ENCODE measurements around the gene SEC23IP. TPM values are rescaled to one million over a fixed set of nuclear protein-coding genes. Genes with fewer than 3 reads are reported as not detected.

Gene SEC23IP
- total and polyA plus RNA-seq, 2 donors (not counting 1 experiment from before 2014, with no cell fraction given): 10.5 to 69.7 TPM

DNA sequence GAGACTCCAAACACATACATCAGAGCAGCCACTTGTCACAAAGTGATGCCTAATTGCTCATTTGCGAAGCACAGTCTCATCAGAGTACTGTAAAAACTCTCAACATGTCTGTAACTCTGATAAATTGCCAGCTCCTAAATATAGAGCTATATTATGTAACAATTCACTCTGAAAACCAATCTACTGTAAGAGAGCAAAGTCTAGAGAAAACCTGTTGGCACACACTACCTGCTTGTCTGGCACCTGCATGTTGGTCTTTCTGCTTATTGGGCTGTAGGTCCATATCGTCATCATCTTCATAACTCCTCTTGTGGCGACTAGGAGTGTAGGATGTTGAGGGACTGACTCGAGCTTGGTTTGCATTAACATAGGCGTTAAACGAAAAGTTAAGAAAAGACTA, 39.7 kb upstream of the SEC23IP start:
- ATAC-seq (ENCODE audit: low read depth) (no peak), DNase-seq (no peak)
- TF ChIP-seq, protein P1, sequence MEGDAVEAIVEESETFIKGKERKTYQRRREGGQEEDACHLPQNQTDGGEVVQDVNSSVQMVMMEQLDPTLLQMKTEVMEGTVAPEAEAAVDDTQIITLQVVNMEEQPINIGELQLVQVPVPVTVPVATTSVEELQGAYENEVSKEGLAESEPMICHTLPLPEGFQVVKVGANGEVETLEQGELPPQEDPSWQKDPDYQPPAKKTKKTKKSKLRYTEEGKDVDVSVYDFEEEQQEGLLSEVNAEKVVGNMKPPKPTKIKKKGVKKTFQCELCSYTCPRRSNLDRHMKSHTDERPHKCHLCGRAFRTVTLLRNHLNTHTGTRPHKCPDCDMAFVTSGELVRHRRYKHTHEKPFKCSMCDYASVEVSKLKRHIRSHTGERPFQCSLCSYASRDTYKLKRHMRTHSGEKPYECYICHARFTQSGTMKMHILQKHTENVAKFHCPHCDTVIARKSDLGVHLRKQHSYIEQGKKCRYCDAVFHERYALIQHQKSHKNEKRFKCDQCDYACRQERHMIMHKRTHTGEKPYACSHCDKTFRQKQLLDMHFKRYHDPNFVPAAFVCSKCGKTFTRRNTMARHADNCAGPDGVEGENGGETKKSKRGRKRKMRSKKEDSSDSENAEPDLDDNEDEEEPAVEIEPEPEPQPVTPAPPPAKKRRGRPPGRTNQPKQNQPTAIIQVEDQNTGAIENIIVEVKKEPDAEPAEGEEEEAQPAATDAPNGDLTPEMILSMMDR (IDR thresholded peaks at IDR 0.05): no peak
- TF ChIP-seq EZH2 (IDR thresholded peaks at IDR 0.05; ENCODE audit: borderline replicate concordance, insufficient read depth, low read depth, low read length, poor library complexity, severe bottlenecking): no peak
- peaks cover 18% of the 10 kb centered on the region for H3K79me2 ChIP-seq (ENCODE audit: control insufficient read depth, insufficient read depth, low read length)
- no peak overlapping the region for H3K4me3 Mint-ChIP-seq
- no peak overlapping the region for H3K4me2 ChIP-seq (replicated peaks; ENCODE audit: low read depth, low read length, poor library complexity, severe bottlenecking)
- intact Hi-C loops (cut with micrococcal nuclease): no loop called here
- H3K27me3 Mint-ChIP-seq: no peaks in the 10 kb centered on the region
- H3K9ac ChIP-seq (ENCODE audit: low read length): no peak overlapping the region
- H3K27me3 ChIP-seq (replicated peaks in 1 of 4; ENCODE audit: control extremely low read depth in 1 of 4, control insufficient read depth in 3 of 4, insufficient read depth in 4 of 4, low read length in 3 of 4): no peaks in the 10 kb centered on the region
- H3K36me3 ChIP-seq (replicated peaks in 1 of 2; ENCODE audit: control extremely low read depth in 1 of 2, control insufficient read depth in 1 of 2, extremely low read depth in 1 of 2, insufficient read depth in 2 of 2, low read length in 1 of 2): peaks cover 13 to 56% of the 10 kb centered on the region in 2 experiments
- H3K4me1 ChIP-seq (ENCODE audit: control insufficient read depth in 2 of 2, insufficient read depth in 2 of 2, low read length in 2 of 2): no peaks in the 10 kb centered on the region
- H2AFZ ChIP-seq (ENCODE audit: insufficient read depth, low read depth, low read length, poor library complexity, severe bottlenecking): no peak overlapping the region
- WGBS (ENCODE audit: insufficient coverage): no CpG with 5 or more reads among the region's 6 CpGs
- H4K20me1 ChIP-seq (ENCODE audit: control insufficient read depth, insufficient read depth, low read length, poor library complexity, severe bottlenecking): no peaks in the 10 kb centered on the region
- no peak overlapping the region for H3K27ac ChIP-seq (ENCODE audit: low read length in 2 of 2)
- no peaks in the 10 kb centered on the region for H3K4me1 Mint-ChIP-seq
- ChIA-PET CTCF (no interaction called here), POLR2A (no interaction called here)
- H3K9me3 Mint-ChIP-seq (ENCODE audit: insufficient read depth): no peaks in the 10 kb centered on the region
- no peak overlapping the region for H3K27ac Mint-ChIP-seq
- H3K4me3 ChIP-seq (ENCODE audit: control extremely low read depth in 1 of 5, extremely low read depth in 1 of 5, insufficient read depth in 1 of 5, low read depth in 2 of 5, low read length in 4 of 5): no peak overlapping the region
- H3K9me3 ChIP-seq (ENCODE audit: control extremely low read depth in 1 of 3, control insufficient read depth in 2 of 3, insufficient read depth in 1 of 3, low read length in 2 of 3): no peaks in the 10 kb centered on the region

DNA sequence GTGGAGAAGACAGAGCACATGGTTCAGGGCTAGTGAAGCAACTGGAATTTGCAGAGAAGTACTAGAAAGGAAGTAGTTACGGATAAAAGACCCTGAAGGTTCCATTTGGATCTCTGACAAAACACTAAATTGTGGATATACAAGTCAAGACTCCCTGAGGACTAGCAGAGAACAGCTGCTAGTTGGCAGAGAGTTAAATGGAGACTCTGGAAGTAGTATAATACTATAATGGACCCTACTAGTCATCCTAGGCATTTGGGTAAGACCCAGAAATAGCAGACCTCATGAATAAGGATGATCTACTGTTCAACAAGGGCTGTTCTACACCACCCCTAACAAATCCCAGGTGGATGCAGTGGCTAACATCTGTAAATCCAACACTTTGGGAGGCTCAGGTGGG, 39.0 kb upstream of the SEC23IP start:
- no peak overlapping the region for H3K4me3 ChIP-seq (ENCODE audit: control extremely low read depth in 1 of 5, extremely low read depth in 1 of 5, insufficient read depth in 1 of 5, low read depth in 2 of 5, low read length in 4 of 5)
- H3K36me3 ChIP-seq (replicated peaks in 1 of 2; ENCODE audit: control extremely low read depth in 1 of 2, control insufficient read depth in 1 of 2, extremely low read depth in 1 of 2, insufficient read depth in 2 of 2, low read length in 1 of 2): peaks cover 15 to 58% of the 10 kb centered on the region in 2 experiments
- no peaks in the 10 kb centered on the region for H3K27me3 ChIP-seq (replicated peaks in 1 of 4; ENCODE audit: control extremely low read depth in 1 of 4, control insufficient read depth in 3 of 4, insufficient read depth in 4 of 4, low read length in 3 of 4)
- no peak overlapping the region for H3K27ac Mint-ChIP-seq
- intact Hi-C loops (cut with micrococcal nuclease): no loop called here
- H3K27me3 Mint-ChIP-seq: no peaks in the 10 kb centered on the region
- no peaks in the 10 kb centered on the region for H4K20me1 ChIP-seq (ENCODE audit: control insufficient read depth, insufficient read depth, low read length, poor library complexity, severe bottlenecking)
- no peaks in the 10 kb centered on the region for H3K9me3 Mint-ChIP-seq (ENCODE audit: insufficient read depth)
- DNase-seq (no peak), ATAC-seq (ENCODE audit: low read depth) (no peak)
- H3K4me1 ChIP-seq (ENCODE audit: control insufficient read depth in 2 of 2, insufficient read depth in 2 of 2, low read length in 2 of 2): no peaks in the 10 kb centered on the region
- no peak overlapping the region for H2AFZ ChIP-seq (ENCODE audit: insufficient read depth, low read depth, low read length, poor library complexity, severe bottlenecking)
- H3K4me3 Mint-ChIP-seq: no peak overlapping the region
- peaks cover 18% of the 10 kb centered on the region for H3K79me2 ChIP-seq (ENCODE audit: control insufficient read depth, insufficient read depth, low read length)
- no peak overlapping the region for H3K9ac ChIP-seq (ENCODE audit: low read length)
- H3K4me1 Mint-ChIP-seq: no peaks in the 10 kb centered on the region
- no peak overlapping the region for H3K27ac ChIP-seq (ENCODE audit: low read length in 2 of 2)
- no peak for TF ChIP-seq EZH2 (IDR thresholded peaks at IDR 0.05; ENCODE audit: borderline replicate concordance, insufficient read depth, low read depth, low read length, poor library complexity, severe bottlenecking)
- TF ChIP-seq, protein P1 (IDR thresholded peaks at IDR 0.05): no peak
- ChIA-PET CTCF (interaction anchor here (2.1 kb wide), 1 partner anchor 100 kb away, joined by 4 read pairs; no protein-coding TSS in a partner anchor), POLR2A (no interaction called here)
- WGBS (ENCODE audit: insufficient coverage): no CpG with 5 or more reads among the region's 1 CpG
- no peaks in the 10 kb centered on the region for H3K9me3 ChIP-seq (ENCODE audit: control extremely low read depth in 1 of 3, control insufficient read depth in 2 of 3, insufficient read depth in 1 of 3, low read length in 2 of 3)
- H3K4me2 ChIP-seq (replicated peaks; ENCODE audit: low read depth, low read length, poor library complexity, severe bottlenecking): no peak overlapping the region

Measured in B cell (primary cell).